ENCODE measurements around the gene PRKCD. TPM values are rescaled to one million over a fixed set of nuclear protein-coding genes. Genes with fewer than 3 reads are reported as not detected.
A peak's percentile ranks its signal among the peaks of the same experiment; 100 is the strongest.

PRKCD gene
- total RNA-seq, result 10 to 100 TPM; 27.9 to 31.3 (median 29.3) TPM

GRCh38 chr3:53160660-53161449 is at the start of gene PRKCD:
Gene PRKCD (plus strand): TSS chr3:53161209. CDS start chr3:53178423, 17,214 bp downstream.
- Histone ChIP-seq H3K9me3 (no peaks in the 10 kb centered on the region), H3K36me3 (no peaks in the 10 kb centered on the region), H3K27me3 (no peaks in the 10 kb centered on the region), H3K27ac (peak within 1 kb of the TSS; percentile 85), H3K4me1 (peaks cover 67% of the 10 kb centered on the region), H3K4me3 (peak within 1 kb of the TSS; percentile 92)
- peak; percentile 89 to 90 for DNase-seq (ENCODE audit: low spot score in 2 of 2)
- 2% methylated on average over 46 of the region's 88 CpGs for WGBS
- TF ChIP-seq EP300 (IDR thresholded peaks at IDR 0.05) (no peak), CTCF (IDR thresholded peaks at IDR 0.05) (peak in 1 of 2 donors; percentile 62), POLR2A (IDR thresholded peaks at IDR 0.05) (peak in 1 of 2 donors; percentile 52), POLR2AphosphoS5 (IDR thresholded peaks at IDR 0.05) (no peak)

- 87% methylated on average over 3 of the region's 3 CpGs for WGBS
- Histone ChIP-seq H3K36me3 (peaks cover 26% of the 10 kb centered on the region), H3K4me1 (peaks cover 11% of the 10 kb centered on the region), H3K4me3 (no peak overlapping the region), H3K9me3 (no peaks in the 10 kb centered on the region), H3K27ac (no peak overlapping the region), H3K27me3 (no peaks in the 10 kb centered on the region)
- TF ChIP-seq CTCF (IDR thresholded peaks at IDR 0.05) (no peak), EP300 (IDR thresholded peaks at IDR 0.05) (no peak), POLR2A (IDR thresholded peaks at IDR 0.05) (no peak), POLR2AphosphoS5 (IDR thresholded peaks at IDR 0.05) (no peak)
- DNase-seq (ENCODE audit: low spot score in 2 of 2), result no peak
Measured at GRCh38 chr3:53111822-53112221, 49.2 kb upstream of the PRKCD start.

GRCh38 chr3:53113293-53114010 is 47.6 kb upstream of the PRKCD start:
- Histone ChIP-seq H3K9me3 (no peaks in the 10 kb centered on the region), H3K36me3 (peaks cover 42% of the 10 kb centered on the region), H3K27me3 (no peaks in the 10 kb centered on the region), H3K4me3 (no peak overlapping the region), H3K27ac (no peak overlapping the region), H3K4me1 (peaks cover 11% of the 10 kb centered on the region)
- 77% methylated on average over 1 of the region's 1 CpG for WGBS
- no peak for TF ChIP-seq POLR2A (IDR thresholded peaks at IDR 0.05)
- TF ChIP-seq EP300 (IDR thresholded peaks at IDR 0.05), result no peak
- no peak for TF ChIP-seq CTCF (IDR thresholded peaks at IDR 0.05)
- TF ChIP-seq POLR2AphosphoS5 (IDR thresholded peaks at IDR 0.05), result no peak
- DNase-seq (ENCODE audit: low spot score in 2 of 2), result no peak

- WGBS, result 15% methylated on average over 5 of the region's 5 CpGs
Measured at GRCh38 chr3:53114011-53114400, 47.0 kb upstream of the PRKCD start.

More at GRCh38 chr3:53114011-53114400, 47.0 kb upstream of the PRKCD start:
- no peak overlapping the region for H3K27ac ChIP-seq
- H3K9me3 ChIP-seq, result no peaks in the 10 kb centered on the region
- H3K36me3 ChIP-seq, result peaks cover 48% of the 10 kb centered on the region
- no peak overlapping the region for H3K4me3 ChIP-seq
- DNase-seq (ENCODE audit: low spot score in 2 of 2), result peak; percentile 88 to 89
- no peak for TF ChIP-seq EP300 (IDR thresholded peaks at IDR 0.05)
- peak; percentile 83 to 93 for TF ChIP-seq CTCF (IDR thresholded peaks at IDR 0.05)
- H3K27me3 ChIP-seq, result no peaks in the 10 kb centered on the region
- peaks cover 11% of the 10 kb centered on the region for H3K4me1 ChIP-seq
